GM18861 (cell line): ENCODE data around the gene TMEM120B.
"Not testable (repeated sequence)": the region's sequence is repeated elsewhere in the genome, so short reads cannot be mapped to it uniquely, and the experiment has no call there.

Experiments
- ATAC-seq: cut with Tn5 transposase; IDR thresholded peaks from one replicate; pipeline ENCODE4 v1.9.1; 2021; ENCODE audit not compliant: unreplicated experiment

The TMEM120B gene

GRCh38 chr12:121712461-121713256 is at the start of gene TMEM120B:
TSS of gene TMEM120B (plus strand) at chr12:121712752. CDS start at chr12:121712896, 144 bp downstream.
- peak; percentile 60 for ATAC-seq

DNA sequence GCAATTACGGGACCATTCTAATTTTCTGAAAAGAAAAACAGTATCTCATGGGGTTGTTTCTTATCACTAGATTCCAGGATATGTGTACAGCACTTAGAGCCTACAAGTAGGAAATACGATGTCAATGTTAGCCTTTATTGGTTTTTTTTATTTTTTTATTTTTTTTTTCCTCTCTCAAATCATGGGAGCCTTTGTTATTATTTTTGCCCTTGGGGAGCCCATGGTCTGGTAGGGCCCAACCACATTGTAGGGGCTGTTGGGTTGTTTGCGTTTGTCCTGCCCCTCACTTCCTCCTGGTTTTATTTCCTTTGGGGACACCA is 49.0 kb upstream of the TMEM120B start:
- ATAC-seq = no peak

- not testable (repeated sequence) for ATAC-seq
Observed at GRCh38 chr12:121666829-121667228, 45.7 kb upstream of the TMEM120B start.

GRCh38 chr12:121668750-121669520 is 43.6 kb upstream of the TMEM120B start:
- ATAC-seq = no peak

DNA sequence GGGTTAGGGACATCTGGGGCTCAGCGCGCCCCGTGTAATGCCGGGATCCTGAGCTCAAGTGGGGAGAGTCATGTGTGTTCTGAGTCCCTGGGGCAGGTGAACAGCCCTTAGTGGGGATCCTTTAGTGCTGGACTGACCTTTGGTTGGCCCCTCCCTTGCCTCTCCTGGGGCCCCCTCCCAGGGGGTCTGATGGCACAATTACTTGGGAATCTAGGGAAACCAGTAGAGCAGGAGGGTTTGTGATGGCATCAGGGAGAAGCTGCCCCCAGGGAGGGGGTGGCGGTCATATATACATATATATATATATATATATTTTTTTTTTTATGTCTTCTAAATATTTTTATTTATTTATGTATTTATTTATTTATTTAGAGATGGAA is 43.0 kb upstream of the TMEM120B start, which contains the start of gene MORN3:
TSS of gene MORN3 (minus strand) at position 134 of the 380 bp plus-strand sequence. CDS start 171 bp downstream, outside the sequence.
- no peak for ATAC-seq

- ATAC-seq = no peak
Observed at GRCh38 chr12:121673013-121673511, 39.5 kb upstream of the TMEM120B start.

- no peak for ATAC-seq
Observed at GRCh38 chr12:121676190-121676589, 36.4 kb upstream of the TMEM120B start.

GRCh38 chr12:121678305-121678704 is 34.2 kb upstream of the TMEM120B start:
- ATAC-seq = no peak

GRCh38 chr12:121678716-121679300 is 33.7 kb upstream of the TMEM120B start:
- no peak for ATAC-seq

GRCh38 chr12:121679661-121680197 is 32.8 kb upstream of the TMEM120B start:
- not testable (repeated sequence) for ATAC-seq

- no peak for ATAC-seq
Observed at GRCh38 chr12:121688966-121689365, 23.6 kb upstream of the TMEM120B start.

GRCh38 chr12:121689430-121689829 is 23.1 kb upstream of the TMEM120B start:
- ATAC-seq = no peak

GRCh38 chr12:121692744-121693143 is 19.8 kb upstream of the TMEM120B start:
- not testable (repeated sequence) for ATAC-seq

- ATAC-seq = no peak
Observed at GRCh38 chr12:121693155-121693687, 19.3 kb upstream of the TMEM120B start.

DNA sequence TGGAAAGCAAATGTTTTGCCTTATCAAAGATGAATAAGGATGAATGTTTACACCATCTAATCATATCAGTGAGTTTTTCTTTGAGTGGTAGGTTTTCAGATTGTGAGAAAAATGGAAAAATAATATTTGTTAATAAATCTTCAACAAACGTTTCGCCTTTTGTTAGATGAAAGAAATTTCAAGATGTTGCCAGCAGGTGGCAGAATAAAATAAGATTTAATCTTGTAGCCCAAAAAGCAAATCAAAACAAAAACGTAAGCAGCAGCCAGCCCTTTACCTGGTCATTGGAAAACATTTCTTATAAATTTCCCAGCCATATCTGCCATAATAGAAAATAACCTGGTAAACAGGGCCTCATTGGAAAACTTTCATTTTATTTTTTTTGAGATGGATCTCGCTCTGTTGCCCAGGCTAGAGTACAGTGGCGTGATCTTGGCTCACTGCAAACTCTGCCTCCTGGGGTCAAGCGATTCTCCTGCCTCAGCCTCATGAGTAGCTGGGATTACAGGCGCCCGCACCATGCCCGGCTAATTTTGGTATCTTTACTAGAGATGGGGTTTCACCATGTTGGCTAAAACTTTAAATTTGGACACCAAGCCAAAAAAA is 15.4 kb upstream of the TMEM120B start:
- no peak for ATAC-seq

GRCh38 chr12:121697861-121698260 is 14.7 kb upstream of the TMEM120B start:
- not testable (repeated sequence) for ATAC-seq

- no peak for ATAC-seq
Observed at GRCh38 chr12:121701667-121702277, 10.8 kb upstream of the TMEM120B start.

DNA sequence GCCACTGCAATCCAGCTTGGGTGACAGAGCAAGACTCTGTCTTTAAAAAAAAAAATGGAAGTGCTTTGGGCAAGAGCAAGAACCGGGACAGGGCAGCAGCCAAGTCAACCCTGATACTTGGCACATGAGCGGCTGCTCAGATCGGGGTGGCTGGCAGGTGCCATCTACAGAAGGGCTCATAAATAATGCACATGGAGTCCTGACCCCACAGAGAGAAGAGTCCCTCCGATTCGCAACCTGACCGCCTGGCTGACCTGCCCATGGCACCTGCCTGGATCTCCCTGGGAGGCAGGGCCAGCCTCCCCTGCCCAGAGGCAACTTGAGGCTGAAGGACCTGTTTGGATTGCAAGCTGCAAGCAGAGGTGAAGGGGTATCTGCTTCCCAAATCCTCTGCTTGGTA is 9.6 kb upstream of the TMEM120B start:
- ATAC-seq = no peak

DNA sequence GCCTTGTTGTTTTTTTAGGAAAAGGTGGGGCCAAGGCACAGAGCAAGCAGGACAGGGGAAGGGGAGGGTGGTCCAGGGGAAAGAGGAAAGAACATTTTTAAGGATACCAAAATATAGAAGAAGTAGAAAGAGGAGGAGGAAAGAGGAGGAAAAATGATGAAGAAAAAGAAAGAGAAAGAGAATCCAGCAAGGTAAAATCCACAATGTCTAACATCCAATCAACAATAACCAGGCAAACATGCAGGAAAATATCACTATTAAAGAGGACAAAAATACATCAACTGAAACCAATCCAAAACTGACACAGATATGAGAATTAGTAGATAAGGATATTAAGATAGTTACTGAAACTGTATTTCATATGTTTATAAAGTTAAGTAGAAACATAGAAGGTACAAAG is 7.0 kb upstream of the TMEM120B start:
- no peak for ATAC-seq
